ENCODE data around the gene TANGO6. TPM values are rescaled to one million over a fixed set of nuclear protein-coding genes. Genes with fewer than 3 reads are reported as not detected.
A peak's percentile ranks its signal among the peaks of the same experiment; 100 is the strongest.

TANGO6 gene
- total RNA-seq, 1 donor from 2014 or later = 17.6 TPM

- DNase-seq (ENCODE audit: low spot score) = no peak
Observed at GRCh38 chr16:68866933-68867332, 23.6 kb downstream of the TANGO6 start.

- no peak for DNase-seq (ENCODE audit: low spot score)
Observed at GRCh38 chr16:68869492-68870088, 26.3 kb downstream of the TANGO6 start.

GRCh38 chr16:68873635-68874471 is 30.5 kb downstream of the TANGO6 start:
- no peak for DNase-seq (ENCODE audit: low spot score)

DNA sequence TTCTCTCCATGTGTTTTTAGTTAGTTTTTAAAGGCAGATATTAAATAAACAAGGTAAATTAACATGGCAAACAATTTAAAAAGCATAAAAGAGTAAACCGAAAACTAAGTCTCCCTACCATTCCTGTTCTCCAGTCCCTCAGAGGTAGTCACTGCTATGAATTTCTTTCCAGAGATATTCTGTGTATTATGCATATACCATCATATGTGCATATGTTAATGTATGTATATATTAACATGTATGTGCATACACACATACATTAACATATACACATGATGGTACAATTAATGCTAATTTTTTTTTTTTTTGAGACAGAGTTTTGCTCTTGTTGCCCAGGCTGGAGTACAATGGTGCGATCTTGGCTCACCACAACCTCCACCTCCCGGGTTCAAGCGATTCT is 32.5 kb downstream of the TANGO6 start:
- DNase-seq (ENCODE audit: low spot score) = no peak

DNA sequence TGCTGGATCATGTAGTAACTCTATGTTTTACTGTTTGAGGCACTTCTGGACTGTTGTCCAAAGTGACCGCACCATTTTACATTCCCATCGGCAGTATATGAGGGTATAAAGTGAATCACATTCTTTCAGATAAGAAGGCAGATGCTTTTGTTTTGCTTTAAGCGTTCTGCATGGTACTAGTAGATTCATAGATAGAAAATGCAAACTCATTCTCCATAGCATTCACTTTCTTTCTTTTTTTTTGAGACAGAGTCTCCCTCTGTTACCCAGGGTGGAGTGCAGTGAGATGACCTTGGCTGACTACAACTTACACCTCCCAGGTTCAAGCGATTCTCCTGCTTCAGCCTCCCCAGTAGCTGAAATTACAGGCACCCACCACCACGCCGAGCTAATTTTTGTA is 40.4 kb downstream of the TANGO6 start:
- DNase-seq (ENCODE audit: low spot score) = no peak

DNA sequence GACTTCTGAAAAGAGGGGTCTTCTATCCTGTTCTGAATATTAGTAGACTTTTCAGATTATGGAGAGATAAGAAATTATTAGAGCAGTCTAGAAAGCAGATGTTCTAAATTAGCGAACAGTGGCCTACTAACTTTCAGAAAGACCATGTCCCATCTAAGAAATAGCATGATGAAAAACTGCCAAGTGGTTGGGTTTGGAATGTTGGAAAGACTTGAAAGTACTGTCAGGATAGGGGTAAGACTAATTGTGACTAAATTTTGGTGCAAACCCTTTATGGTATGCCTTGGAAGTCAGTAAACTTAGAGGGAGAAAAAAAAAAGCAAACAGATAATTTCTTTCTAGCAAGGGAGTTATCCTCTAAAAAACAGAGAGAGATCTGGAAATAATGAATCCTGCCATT is 41.1 kb downstream of the TANGO6 start:
- DNase-seq (ENCODE audit: low spot score) = no peak

- no peak for DNase-seq (ENCODE audit: low spot score)
Observed at GRCh38 chr16:68884861-68885720, 41.8 kb downstream of the TANGO6 start.

DNA sequence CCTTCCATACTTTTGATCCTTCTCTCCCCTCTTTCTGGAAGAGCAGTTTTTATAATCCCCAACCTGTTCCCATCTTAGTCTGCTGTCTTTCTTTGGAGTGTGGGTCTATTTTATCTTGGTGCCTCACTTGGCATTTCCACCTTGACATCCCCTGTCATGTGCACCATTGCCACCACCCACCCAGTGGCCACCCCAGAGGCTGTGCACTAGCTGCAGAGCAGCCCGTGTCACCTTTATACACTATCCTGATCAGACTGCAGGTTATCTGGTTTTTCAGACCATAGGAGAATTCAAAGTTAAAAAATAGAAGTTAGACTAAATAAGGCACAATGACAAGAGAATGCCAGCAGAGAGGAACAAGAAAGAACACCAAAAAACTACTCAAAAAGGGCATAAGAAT is 43.8 kb downstream of the TANGO6 start:
- no peak for DNase-seq (ENCODE audit: low spot score)

DNA sequence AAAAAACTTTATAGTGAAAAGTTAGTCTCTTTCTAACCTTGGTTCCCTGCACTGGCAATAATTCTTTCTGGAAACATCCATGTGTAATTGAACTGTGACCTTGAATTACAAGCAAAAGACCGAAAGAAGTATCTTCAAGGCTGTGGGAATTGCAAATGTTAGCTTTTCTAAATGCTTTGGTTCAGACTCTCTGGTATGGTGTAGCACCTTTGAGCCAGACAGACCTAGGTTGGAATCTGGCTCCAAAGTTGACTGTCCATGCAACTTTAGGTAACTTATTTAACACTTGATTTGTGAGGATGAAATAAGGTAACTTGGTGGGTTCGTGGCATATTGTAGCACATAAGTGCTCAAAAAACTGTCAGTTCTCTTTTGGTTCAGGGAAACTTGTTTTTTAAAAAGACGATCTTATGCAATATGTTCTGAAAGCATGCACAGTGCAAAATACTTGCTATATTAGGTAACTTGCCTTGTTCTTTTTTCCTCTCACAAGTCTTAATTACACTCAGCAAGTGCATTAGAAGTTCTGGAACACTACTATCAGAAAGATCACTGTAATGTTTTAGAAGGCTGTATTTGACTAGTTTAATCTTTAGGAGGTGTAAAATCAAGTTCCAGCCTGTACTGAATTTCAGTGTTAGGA is 46.3 kb downstream of the TANGO6 start:
- peak; percentile 7 for DNase-seq (ENCODE audit: low spot score)

DNA sequence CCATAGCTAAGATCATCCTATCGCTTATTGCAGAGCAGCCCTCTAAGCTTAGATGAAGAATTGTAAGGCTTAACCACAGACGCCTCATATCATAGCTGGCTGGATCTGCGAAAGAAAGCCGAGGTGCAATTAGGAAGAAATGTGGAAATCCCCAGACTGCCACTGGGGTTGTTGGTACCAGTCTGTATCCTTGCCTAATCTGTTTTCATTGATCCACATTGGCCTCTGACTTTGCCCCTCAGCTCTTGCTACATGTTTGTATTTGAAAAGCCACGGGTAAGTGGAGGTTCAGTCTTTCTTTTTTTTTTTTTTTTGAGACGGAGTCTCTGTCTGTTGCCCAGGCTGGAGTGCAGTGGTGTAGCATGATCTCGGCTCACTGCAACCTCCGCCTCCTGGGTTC is 48.9 kb downstream of the TANGO6 start:
- no peak for DNase-seq (ENCODE audit: low spot score)

DNA sequence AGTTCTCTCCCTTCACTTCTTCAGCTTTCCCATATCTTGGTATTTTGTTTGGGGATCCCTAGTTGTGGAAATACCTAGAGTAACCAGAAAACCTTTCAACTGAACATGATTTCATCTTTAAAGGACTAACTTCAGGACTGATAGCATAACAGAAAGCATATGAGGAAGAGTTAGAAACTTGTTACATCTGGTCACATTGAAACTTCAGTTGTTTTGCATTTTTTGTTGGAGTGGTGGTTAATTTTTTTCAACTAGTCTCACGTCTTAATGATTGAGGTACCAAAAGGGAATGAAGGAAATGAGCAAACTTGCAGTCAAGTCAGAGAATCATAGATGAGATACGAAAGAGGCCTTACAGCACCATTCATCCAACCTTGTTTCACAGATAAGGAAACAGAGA is 49.6 kb downstream of the TANGO6 start:
- DNase-seq (ENCODE audit: low spot score) = no peak

DNA sequence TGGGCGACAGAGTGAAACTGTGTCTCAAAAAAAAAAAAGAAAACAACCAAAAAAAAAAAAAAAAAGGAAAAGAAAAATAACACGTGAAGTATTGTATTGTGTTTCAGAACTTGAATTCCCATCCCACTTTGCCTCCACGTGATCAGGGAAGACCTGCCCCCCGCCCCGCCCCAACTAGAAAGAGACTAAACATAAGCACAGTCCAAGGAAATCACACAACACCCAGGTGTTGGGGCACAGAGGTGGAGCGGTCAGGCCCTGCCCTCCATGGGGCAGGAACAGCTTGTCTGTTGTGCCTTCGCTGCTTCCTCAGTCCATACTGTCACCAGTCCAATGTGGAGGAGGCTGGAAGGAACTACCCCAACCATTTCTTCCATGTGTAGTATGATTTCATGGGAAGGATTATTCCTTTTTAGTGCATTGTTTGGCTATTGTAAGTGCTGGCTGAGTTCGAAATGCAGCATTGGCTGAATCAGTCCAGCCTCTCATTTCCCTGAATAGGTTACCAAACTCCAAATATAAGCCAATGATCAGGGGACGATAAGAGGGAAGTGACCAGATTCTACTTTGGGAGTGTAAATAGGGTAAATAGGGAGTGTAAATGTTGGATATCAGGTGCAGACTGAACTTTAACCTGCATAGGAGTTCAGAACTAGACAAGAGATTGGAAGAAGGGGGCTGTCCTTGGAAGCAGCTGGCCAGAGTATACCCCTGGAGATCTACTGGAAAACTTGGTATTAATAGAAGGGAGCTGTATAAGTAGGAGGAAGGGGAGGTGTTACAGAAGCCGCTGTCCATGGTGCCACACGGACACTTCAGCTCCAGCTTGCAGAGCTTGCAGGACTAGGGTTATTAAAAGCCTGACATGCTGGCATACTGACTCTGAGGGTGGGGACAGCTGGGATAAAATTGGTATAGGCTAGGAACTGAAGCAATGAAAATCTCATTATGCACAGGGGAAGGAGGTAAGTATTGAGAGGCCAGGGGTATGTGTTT is 50.7 kb downstream of the TANGO6 start:
- DNase-seq (ENCODE audit: low spot score) = peak; percentile 53

DNA sequence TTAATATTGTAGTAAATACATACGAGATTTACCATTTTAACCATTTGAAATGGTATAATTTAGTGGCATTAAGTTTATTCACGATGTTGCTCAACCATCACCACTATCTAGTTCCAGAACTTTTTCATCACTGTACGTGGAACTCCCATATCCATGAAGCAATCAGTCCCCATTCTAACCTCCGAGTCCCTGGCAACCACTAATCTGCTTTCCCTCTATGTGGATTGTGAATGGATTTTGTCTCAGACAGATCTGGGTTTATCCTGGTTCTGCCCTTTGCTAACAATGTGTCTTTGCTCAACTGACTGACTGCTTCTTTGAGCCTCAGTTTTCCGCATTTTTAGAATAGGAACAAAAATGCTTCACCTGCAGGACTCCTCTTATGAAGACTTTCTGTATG is 51.4 kb downstream of the TANGO6 start:
- no peak for DNase-seq (ENCODE audit: low spot score)

GRCh38 chr16:68898026-68898425 is 54.7 kb downstream of the TANGO6 start:
- DNase-seq (ENCODE audit: low spot score) = no peak

- DNase-seq (ENCODE audit: low spot score) = no peak
Observed at GRCh38 chr16:68900009-68900408, 56.7 kb downstream of the TANGO6 start.

DNA sequence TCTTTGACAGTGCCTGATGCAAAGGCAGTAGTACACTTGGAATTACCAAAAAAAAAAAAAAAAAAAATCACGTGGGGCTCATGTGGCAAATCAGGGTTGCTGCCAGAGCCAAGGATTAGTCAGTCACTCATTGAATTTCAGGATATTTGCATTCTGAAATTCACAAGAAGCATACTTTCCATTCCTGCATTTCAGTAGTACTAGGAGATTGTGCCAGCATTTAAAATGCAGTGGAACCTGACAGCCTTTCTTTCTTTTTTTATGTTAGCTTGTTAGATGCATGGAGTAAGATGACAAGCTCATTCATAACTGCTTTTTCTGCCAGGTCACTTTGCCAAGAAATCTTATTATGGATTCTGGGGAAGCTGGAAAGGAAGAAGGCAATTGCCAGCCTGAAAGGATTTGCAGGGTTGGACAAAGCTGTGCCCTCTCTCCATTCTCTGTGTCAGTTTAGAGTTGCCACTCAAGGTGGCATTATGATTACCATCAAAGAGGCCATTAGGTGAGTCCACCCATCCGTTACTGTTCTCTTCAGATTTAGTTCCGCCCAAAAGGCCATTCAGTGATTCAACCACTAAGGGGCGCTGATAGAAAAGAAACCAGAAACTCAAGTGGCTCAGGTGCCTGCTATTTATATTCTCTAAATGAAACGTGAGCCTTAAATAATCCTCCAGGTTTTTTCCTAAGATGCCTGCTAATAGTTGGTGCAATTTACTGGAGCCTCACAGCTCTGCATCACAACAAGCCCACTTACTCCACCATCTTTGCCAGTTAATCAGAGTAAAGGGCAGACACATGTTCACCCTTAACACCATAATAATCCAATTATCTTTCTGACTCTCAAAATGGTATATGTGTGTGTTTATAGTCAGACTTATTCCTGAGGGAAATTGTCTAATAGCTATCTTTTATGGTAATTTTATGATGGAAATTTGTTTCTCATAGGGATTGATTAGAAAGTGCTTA is 59.0 kb downstream of the TANGO6 start:
- DNase-seq (ENCODE audit: low spot score) = peak; percentile 70

DNA sequence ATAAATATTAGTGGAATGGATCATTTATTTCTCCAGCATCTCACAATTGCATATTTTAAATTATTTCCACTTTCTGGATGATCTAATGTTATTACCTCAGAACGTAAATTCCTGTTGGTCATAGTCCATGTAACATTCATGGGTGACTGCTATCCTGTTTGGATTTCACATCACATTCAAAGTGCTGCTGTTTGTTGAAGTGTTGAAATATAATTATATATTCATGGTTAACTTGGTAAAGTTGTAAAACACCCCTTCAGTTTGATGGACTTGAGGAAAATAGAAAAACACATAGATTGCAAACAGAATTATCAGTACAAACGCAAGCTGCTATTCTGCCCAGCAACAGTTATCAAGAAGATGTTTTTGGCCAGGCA is 59.6 kb downstream of the TANGO6 start:
- DNase-seq (ENCODE audit: low spot score) = no peak

GRCh38 chr16:68907297-68907696 is 64.0 kb downstream of the TANGO6 start:
- DNase-seq (ENCODE audit: low spot score) = no peak

GRCh38 chr16:68907781-68908181 is 64.5 kb downstream of the TANGO6 start:
- no peak for DNase-seq (ENCODE audit: low spot score)

All from umbilical cord (tissue), 2 donors.